GM12878 (cell line): Measurements from ENCODE around the gene PNMA8C. TPM values are rescaled to one million over a fixed set of nuclear protein-coding genes. Genes with fewer than 3 reads are reported as not detected.

Experiments
- ATAC-seq: fragments of 200-7000 bp; cut with Tn5 transposase; 3 replicates; pipeline ENCODE4 v1.9.1; 2020; ENCODE audit warnings: mild to moderate bottlenecking, moderate library complexity
- BruUV-seq: library from RNA; stranded (reverse); fragments of 400-500 nt; replicated peaks from 2 replicates; lab custom pipeline; 2021; lab: Mats Ljungman, UMichigan
- CTCF ChIA-PET: fragments of 300-600 bp; sonication (Branson Sonifier 250); formaldehyde crosslinking; extraction: SDS; loops from one replicate; lab custom pipeline; 2021; ENCODE audit warnings: inconsistent platforms; lab: Yijun Ruan, JAX
- POLR2A ChIA-PET: fragments of 350-600 bp; formaldehyde crosslinking; extraction: SDS; loops from one replicate; lab custom pipeline; 2021; ENCODE audit warnings: inconsistent platforms; lab: Charles Lee
- RAD21 ChIA-PET: fragments of 300-600 bp; sonication (Branson Sonifier 250); formaldehyde crosslinking; loops from one replicate; lab custom pipeline; 2023; ENCODE audit warnings: antibody characterized with exemption; ENCODE audit not compliant: unreplicated experiment; lab: Charles Lee
- SMC1A ChIA-PET: fragments of 300-600 bp; sonication (Branson Sonifier 250); formaldehyde crosslinking; loops from one replicate; lab custom pipeline; 2023; ENCODE audit not compliant: unreplicated experiment, uncharacterized antibody; lab: Charles Lee
- DNase-seq: peaks from one replicate; pipeline ENCODE4 v3.0.0-alpha.2; 2011; ENCODE audit warnings: low read depth, low spot score
- FAIRE-seq: peaks from 3 replicates; lab custom pipeline; 2011; peaks lifted over from hg19 to GRCh38; lab: Jason Lieb, UNC
- H2AFZ ChIP-seq: 2 replicates; pipeline ENCODE4 v1.6.0; 2011; ENCODE audit warnings: low read depth, low read length, control low read depth; ENCODE audit not compliant: control insufficient read depth
- H3K27ac ChIP-seq: 2 replicates; pipeline ENCODE4 v1.5.1; 2011; ENCODE audit warnings: control low read depth; ENCODE audit not compliant: control insufficient read depth, insufficient read depth
- H3K27me3 ChIP-seq, 2 experiments: replicated peaks in 1 of 2; 2 replicates each; pipeline versions ENCODE4 v1.6.0 to v1.6.1; 2011; ENCODE audit warnings: low read length in 1 of 2; ENCODE audit not compliant: control insufficient read depth in 2 of 2, insufficient read depth in 2 of 2
- H3K36me3 ChIP-seq, 2 experiments: 2 replicates each; pipeline ENCODE4 v1.5.1; 2011; ENCODE audit warnings: low read length in 1 of 2; ENCODE audit not compliant: control insufficient read depth in 2 of 2, insufficient read depth in 2 of 2
- H3K4me1 ChIP-seq: 2 replicates; pipeline ENCODE4 v1.6.1; 2011; ENCODE audit warnings: mild to moderate bottlenecking, low read length, moderate library complexity, mixed read lengths; ENCODE audit not compliant: control insufficient read depth, insufficient read depth
- H3K4me2 ChIP-seq: 2 replicates; pipeline ENCODE4 v1.6.0; 2011; ENCODE audit warnings: control low read depth; ENCODE audit not compliant: control insufficient read depth, insufficient read depth
- H3K4me3 ChIP-seq: fragments of 200-600 bp; sonication (generic); 2 replicates; pipeline ENCODE4 v1.5.1; 2016
- H3K79me2 ChIP-seq: 2 replicates; pipeline ENCODE4 v1.6.0; 2011; ENCODE audit warnings: low read length; ENCODE audit not compliant: control insufficient read depth, insufficient read depth
- H3K9ac ChIP-seq: 2 replicates; pipeline ENCODE4 v1.8.0; 2011; ENCODE audit warnings: low read length, control low read depth, mixed read lengths; ENCODE audit not compliant: control insufficient read depth, insufficient read depth
- H3K9me3 ChIP-seq: replicated peaks from 3 replicates; pipeline ENCODE4 v1.5.1; 2011; ENCODE audit warnings: mild to moderate bottlenecking, low read length; ENCODE audit not compliant: control insufficient read depth, insufficient read depth
- H4K20me1 ChIP-seq: 2 replicates; pipeline ENCODE4 v1.6.0; 2011; ENCODE audit not compliant: control insufficient read depth, insufficient read depth
- BACH1 ChIP-seq: fragments of 450-650 bp; IDR thresholded peaks from 2 replicates; pipeline ENCODE4 v1.6.1; 2017; ENCODE audit warnings: mild to moderate bottlenecking, borderline replicate concordance
- FOXM1 ChIP-seq: IDR thresholded peaks from 2 replicates; pipeline ENCODE4 v1.6.1; 2012; ENCODE audit warnings: low read depth, mild to moderate bottlenecking, inconsistent platforms, low read length, moderate library complexity
- IKZF1 ChIP-seq: fragments of 450-650 bp; conservative IDR thresholded peaks from 2 replicates; pipeline ENCODE4 v1.6.1; 2017; ENCODE audit warnings: antibody characterized with exemption, mild to moderate bottlenecking
- IRF4 ChIP-seq: IDR thresholded peaks from 2 replicates; pipeline ENCODE4 v1.6.1; 2011; ENCODE audit warnings: low read depth, low read length
- MTA3 ChIP-seq: IDR thresholded peaks from 2 replicates; pipeline ENCODE4 v1.6.1; 2012; ENCODE audit warnings: low read length, inconsistent platforms, borderline replicate concordance
- MYC ChIP-seq: IDR thresholded peaks from 2 replicates; pipeline ENCODE4 v1.6.1; 2011; ENCODE audit warnings: mild to moderate bottlenecking, low read length, moderate library complexity, inconsistent platforms; ENCODE audit not compliant: insufficient read depth, insufficient replicate concordance, insufficient read length, severe bottlenecking
- NFXL1 ChIP-seq: fragments of 450-650 bp; IDR thresholded peaks from 2 replicates; pipeline ENCODE4 v1.6.1; 2017; ENCODE audit warnings: antibody characterized with exemption, mild to moderate bottlenecking, borderline replicate concordance
- POLR2AphosphoS5 ChIP-seq: IDR thresholded peaks from 2 replicates; pipeline ENCODE4 v1.6.1; 2011; ENCODE audit warnings: mild to moderate bottlenecking, low read length, inconsistent platforms
- RFX5 ChIP-seq: IDR thresholded peaks from 2 replicates; pipeline ENCODE4 v1.6.1; 2011; ENCODE audit warnings: low read depth, low read length, improper control_type of control experiment
- SUZ12 ChIP-seq: fragments of 200-600 bp; sonication (generic); IDR thresholded peaks from one replicate; pipeline ENCODE4 v1.6.1; 2018; ENCODE audit warnings: antibody characterized with exemption, mild to moderate bottlenecking; ENCODE audit not compliant: unreplicated experiment
- ZBTB11 ChIP-seq: fragments of 450-650 bp; formaldehyde crosslinking; IDR thresholded peaks from 2 replicates; pipeline ENCODE4 v1.5.0; 2022; ENCODE audit warnings: mild to moderate bottlenecking, missing genetic modification characterization
- ZZZ3 ChIP-seq: IDR thresholded peaks from 2 replicates; pipeline ENCODE4 v1.6.1; 2011; ENCODE audit warnings: low read depth; ENCODE audit not compliant: control insufficient read depth, insufficient read length
- WGBS: methylation state at CpG from one replicate; pipeline ENCODE4 v1.1.6; 2016; ENCODE audit warnings: low lambda C conversion rate; ENCODE audit not compliant: insufficient replicate concordance, insufficient coverage; ENCODE audit errors: missing lambda C conversion rate; 5-methylcytosine and 5-hydroxymethylcytosine counted together
- in situ Hi-C: fragments of 300-500 bp; cut with MboI; formaldehyde crosslinking; loops from 9 replicates; pipeline ENCODE4 v1.14.3; 2018; ENCODE audit warnings: mixed read lengths
- intact Hi-C: fragments of 100-400 bp; cut with micrococcal nuclease; formaldehyde crosslinking; loops from one replicate; pipeline ENCODE4 v1.14.2; 2022; ENCODE audit not compliant: unreplicated experiment
- polyA plus RNA-seq, 11 experiments: library from polyadenylated mRNA; depleted of rRNA in 4 of 11; unstranded in 6 of 11; stranded (reverse) in 5 of 11; fragments of >200 nt; fragmentation: Nextera tagmentation in 4 of 11; fragmentation: Illumina TruSeq in 1 of 11; extraction: Ambion mirVana in 4 of 11; extraction: Trizol in 1 of 11; gene quantifications; 1 replicate in 1 of 11; 2 replicates in 10 of 11; pipeline versions ENCODE4 v1.2.1 to v1.2.3, GENCODE V29; 2011 to 2016; ENCODE audit warnings: inconsistent platforms in 2 of 11, missing spikeins in 2 of 11, low read depth in 1 of 11
- total RNA-seq, 4 experiments: library from RNA; depleted of rRNA in 3 of 4; stranded (reverse); fragments of >200 nt in 3 of 4; fragmentation: Illumina TruSeq in 1 of 4; extraction: Trizol in 1 of 4; gene quantifications; 2 replicates each; pipeline versions ENCODE4 v1.2.1 to v1.2.3, GENCODE V29; 2013 to 2021
- TF ChIP-seq, protein P1 (sequence below): fragments of 450-650 bp; IDR thresholded peaks from 2 replicates; pipeline ENCODE4 v1.6.1; 2017; ENCODE audit warnings: mild to moderate bottlenecking, low read depth, inconsistent platforms; ENCODE audit not compliant: poor library complexity, severe bottlenecking

The PNMA8C gene
- total and polyA plus RNA-seq, 10 of the 15 experiments (the other 5 are each of a cell fraction or from before 2014, with no cell fraction given) = not detected

GRCh38 chr19:46392252-46392801 is 36.4 kb downstream of the PNMA8C start:
- H3K27ac ChIP-seq = no peak overlapping the region

More at GRCh38 chr19:46392252-46392801, 36.4 kb downstream of the PNMA8C start:
- 77% methylated on average over 21 of the region's 21 CpGs for WGBS
- Histone ChIP-seq H3K79me2 (no peaks in the 10 kb centered on the region), H3K27me3 (no peaks in the 10 kb centered on the region), H3K4me3 (no peak overlapping the region), H3K9ac (no peak overlapping the region), H3K36me3 (peaks cover 21 to 28% of the 10 kb centered on the region in 2 experiments), H4K20me1 (no peaks in the 10 kb centered on the region), H3K9me3 (no peaks in the 10 kb centered on the region), H2AFZ (no peak overlapping the region), H3K4me2 (no peak overlapping the region), H3K4me1 (no peaks in the 10 kb centered on the region)
- in situ Hi-C loops (no loop called here), intact Hi-C loops (loop anchor here (10.0 kb wide), 1 partner anchor 108 kb away; no protein-coding TSS in a partner anchor)
- ATAC-seq (no peak), FAIRE-seq (no peak), DNase-seq (no peak)
- BruUV-seq = no TSS peak
- no peak for TF ChIP-seq MYC
- TF ChIP-seq BACH1 = no peak
- TF ChIP-seq NFXL1 = no peak
- no peak for TF ChIP-seq RFX5
- TF ChIP-seq, protein P1, sequence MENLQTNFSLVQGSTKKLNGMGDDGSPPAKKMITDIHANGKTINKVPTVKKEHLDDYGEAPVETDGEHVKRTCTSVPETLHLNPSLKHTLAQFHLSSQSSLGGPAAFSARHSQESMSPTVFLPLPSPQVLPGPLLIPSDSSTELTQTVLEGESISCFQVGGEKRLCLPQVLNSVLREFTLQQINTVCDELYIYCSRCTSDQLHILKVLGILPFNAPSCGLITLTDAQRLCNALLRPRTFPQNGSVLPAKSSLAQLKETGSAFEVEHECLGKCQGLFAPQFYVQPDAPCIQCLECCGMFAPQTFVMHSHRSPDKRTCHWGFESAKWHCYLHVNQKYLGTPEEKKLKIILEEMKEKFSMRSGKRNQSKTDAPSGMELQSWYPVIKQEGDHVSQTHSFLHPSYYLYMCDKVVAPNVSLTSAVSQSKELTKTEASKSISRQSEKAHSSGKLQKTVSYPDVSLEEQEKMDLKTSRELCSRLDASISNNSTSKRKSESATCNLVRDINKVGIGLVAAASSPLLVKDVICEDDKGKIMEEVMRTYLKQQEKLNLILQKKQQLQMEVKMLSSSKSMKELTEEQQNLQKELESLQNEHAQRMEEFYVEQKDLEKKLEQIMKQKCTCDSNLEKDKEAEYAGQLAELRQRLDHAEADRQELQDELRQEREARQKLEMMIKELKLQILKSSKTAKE = no peak
- TF ChIP-seq ZBTB11 (CRISPR knock-in tag) = no peak
- no peak for TF ChIP-seq POLR2AphosphoS5
- TF ChIP-seq IKZF1 = no peak
- TF ChIP-seq IRF4 = no peak
- TF ChIP-seq SUZ12 = no peak
- no peak for TF ChIP-seq FOXM1
- TF ChIP-seq MTA3 = no peak
- no peak for TF ChIP-seq ZZZ3
- SMC1A ChIA-PET = interaction anchor here (1.6 kb wide), 1 partner anchor 10 kb away, joined by 3 read pairs; no protein-coding TSS in a partner anchor
- CTCF ChIA-PET = no interaction called here
- RAD21 ChIA-PET = no interaction called here
- POLR2A ChIA-PET = no interaction called here
